WTC11 (cell line): ENCODE data around the gene GATAD2A. TPM values are rescaled to one million over a fixed set of nuclear protein-coding genes. Genes with fewer than 3 reads are reported as not detected.

Source experiments
- MLX ChIP-seq: sonication (generic); formaldehyde crosslinking; IDR thresholded peaks from 2 replicates; pipeline ENCODE4 v1.8.1; 2023; ENCODE audit warnings: mild to moderate bottlenecking, missing genetic modification reagents, moderate library complexity
- RORB ChIP-seq: fragments of 250-450 bp; sonication (Bioruptor Pico); IDR thresholded peaks from 2 replicates; pipeline ENCODE4 v1.9.0; 2021; ENCODE audit warnings: mild to moderate bottlenecking
- microRNA-seq: library from miRNA; unstranded; fragments of <30 nt; microRNA quantifications from one replicate; pipeline ENCODE4 v1.2.0, GENCODE V29; 2022; ENCODE audit warnings: borderline number of aligned reads
- total RNA-seq: library from RNA; stranded (reverse); gene quantifications from 3 replicates; pipeline ENCODE4 v1.2.3, GENCODE V29; 2021

The GATAD2A gene
- total RNA-seq, 1 experiment from 2014 or later: 209 TPM

GRCh38 chr19:19558055-19558454 is 152.6 kb downstream of the GATAD2A start (continued):
- no peak for TF ChIP-seq MLX (CRISPR knock-in tag)
- no peak for TF ChIP-seq RORB (CRISPR knock-in tag)

Small RNAs within 50 kb of the gene (microRNA-seq; reads per million reads assigned to microRNA genes)
- gene MIR640: not detected

Other genes starting within 250 kb of the GATAD2A start
- 1.3 to 1.7 TPM (median 1.7 TPM) in 3 replicates for gene MEF2B, start 235.4 kb upstream of the GATAD2A start, total RNA-seq
- gene BORCS8, start 213.5 kb upstream of the GATAD2A start, total RNA-seq: 18.4 to 24.2 TPM (median 20.9 TPM) in 3 replicates
- 78.1 to 87.1 TPM (median 78.7 TPM) in 3 replicates for gene RFXANK, start 213.4 kb upstream of the GATAD2A start, total RNA-seq
- gene NR2C2AP, start 202.3 kb upstream of the GATAD2A start, total RNA-seq: 22.7 to 24.9 TPM (median 23.4 TPM) in 3 replicates
- gene NCAN, start 193.7 kb upstream of the GATAD2A start, total RNA-seq: 1.9 to 3.0 TPM (median 2.5 TPM) in 3 replicates
- gene TM6SF2, start 132.4 kb upstream of the GATAD2A start, total RNA-seq: 4.5 to 7.6 TPM (median 6.0 TPM) in 3 replicates
- 72.1 to 81.3 TPM (median 72.5 TPM) in 3 replicates for gene SUGP1, start 85.2 kb upstream of the GATAD2A start, total RNA-seq
- 47.8 to 56.8 TPM (median 50.3 TPM) in 3 replicates for gene MAU2, start 84.8 kb upstream of the GATAD2A start, total RNA-seq
- 4.7 to 7.8 TPM (median 7.7 TPM) in 3 replicates for gene TSSK6, start 109.9 kb downstream of the GATAD2A start, total RNA-seq
- gene NDUFA13, start 110.5 kb downstream of the GATAD2A start, total RNA-seq: 519 to 568 TPM (median 552 TPM) in 3 replicates
- 10.2 to 11.9 TPM (median 11.1 TPM) in 3 replicates for gene YJEFN3, start 123.2 kb downstream of the GATAD2A start, total RNA-seq
- 7.9 to 10.6 TPM (median 10.1 TPM) in 3 replicates for gene CILP2, start 132.6 kb downstream of the GATAD2A start, total RNA-seq
- 3.2 to 4.5 TPM (median 3.5 TPM) in 3 replicates for gene PBX4, start 213.0 kb downstream of the GATAD2A start, total RNA-seq
- gene LPAR2, start 222.5 kb downstream of the GATAD2A start, total RNA-seq: 42.9 to 45.1 TPM (median 44.5 TPM) in 3 replicates
- 19.8 to 23.0 TPM (median 21.9 TPM) in 3 replicates for gene GMIP, start 238.0 kb downstream of the GATAD2A start, total RNA-seq